ENCODE results near the gene MAGEA11. TPM values are rescaled to one million over a fixed set of nuclear protein-coding genes. Genes with fewer than 3 reads are reported as not detected.
A peak's percentile ranks its signal among the peaks of the same experiment; 100 is the strongest.
"Not testable (repeated sequence)": the region's sequence is repeated elsewhere in the genome, so short reads cannot be mapped to it uniquely, and the experiment has no call there.

The MAGEA11 gene
- total RNA-seq, 1 experiment from 2014 or later, result not detected

- TF ChIP-seq EZH2 (IDR thresholded peaks at IDR 0.05; ENCODE audit: borderline replicate concordance, low read depth, low read length, poor library complexity, severe bottlenecking) (no peak), CTCF (conservative IDR thresholded peaks at IDR 0.05; ENCODE audit: low read depth, low read length) (no peak)
- DNase-seq (ENCODE audit: low spot score), result peak; percentile 2
- Histone ChIP-seq H3K27me3 (replicated peaks; ENCODE audit: insufficient read depth, low read depth, low read length, poor library complexity) (no peaks in the 10 kb centered on the region), H3K4me1 (ENCODE audit: insufficient read depth, low read length, poor library complexity, severe bottlenecking) (no peaks in the 10 kb centered on the region), H3K9me3 (ENCODE audit: low read depth, low read length, poor library complexity, severe bottlenecking) (no peaks in the 10 kb centered on the region), H3K27ac (ENCODE audit: low read depth, low read length, poor library complexity, severe bottlenecking) (no peak overlapping the region), H3K36me3 (ENCODE audit: insufficient read depth, low read length, poor library complexity, severe bottlenecking) (no peaks in the 10 kb centered on the region), H3K4me3 (ENCODE audit: low read depth, low read length, poor library complexity, severe bottlenecking) (no peak overlapping the region)
- ChIA-PET POLR2A (ENCODE audit: low non-redundant PET) (no interaction called here), CTCF (no interaction called here)
- intact Hi-C loops (cut with micrococcal nuclease; ENCODE audit: unreplicated experiment), result no loop called here
- BruUV-seq (replicated peaks), result no TSS peak
Measured at GRCh38 chrX:149718757-149719156, 6.9 kb downstream of the MAGEA11 start.

GRCh38 chrX:149720021-149720689 is 8.3 kb downstream of the MAGEA11 start:
- no peak for DNase-seq (ENCODE audit: low spot score)
- H3K27me3 ChIP-seq (replicated peaks; ENCODE audit: insufficient read depth, low read depth, low read length, poor library complexity), result no peaks in the 10 kb centered on the region
- no peak overlapping the region for H3K4me3 ChIP-seq (ENCODE audit: low read depth, low read length, poor library complexity, severe bottlenecking)
- ChIA-PET POLR2A (ENCODE audit: low non-redundant PET) (no interaction called here), CTCF (no interaction called here)
- H3K9me3 ChIP-seq (ENCODE audit: low read depth, low read length, poor library complexity, severe bottlenecking), result no peaks in the 10 kb centered on the region
- no peaks in the 10 kb centered on the region for H3K4me1 ChIP-seq (ENCODE audit: insufficient read depth, low read length, poor library complexity, severe bottlenecking)
- no TSS peak for BruUV-seq (replicated peaks)
- H3K36me3 ChIP-seq (ENCODE audit: insufficient read depth, low read length, poor library complexity, severe bottlenecking), result no peaks in the 10 kb centered on the region
- H3K27ac ChIP-seq (ENCODE audit: low read depth, low read length, poor library complexity, severe bottlenecking), result no peak overlapping the region
- intact Hi-C loops (cut with micrococcal nuclease; ENCODE audit: unreplicated experiment), result no loop called here
- TF ChIP-seq EZH2 (IDR thresholded peaks at IDR 0.05; ENCODE audit: borderline replicate concordance, low read depth, low read length, poor library complexity, severe bottlenecking), result no peak

- CTCF ChIA-PET; DNase-seq (ENCODE audit: low spot score); H3K36me3 ChIP-seq (ENCODE audit: insufficient read depth, low read length, poor library complexity, severe bottlenecking); H3K27ac ChIP-seq (ENCODE audit: low read depth, low read length, poor library complexity, severe bottlenecking); BruUV-seq (replicated peaks); intact Hi-C loops (cut with micrococcal nuclease; ENCODE audit: unreplicated experiment); POLR2A ChIA-PET (ENCODE audit: low non-redundant PET); H3K4me1 ChIP-seq (ENCODE audit: insufficient read depth, low read length, poor library complexity, severe bottlenecking); H3K4me3 ChIP-seq (ENCODE audit: low read depth, low read length, poor library complexity, severe bottlenecking); H3K9me3 ChIP-seq (ENCODE audit: low read depth, low read length, poor library complexity, severe bottlenecking); H3K27me3 ChIP-seq (replicated peaks; ENCODE audit: insufficient read depth, low read depth, low read length, poor library complexity): not testable (repeated sequence)
Measured at GRCh38 chrX:149721241-149721640, 9.4 kb downstream of the MAGEA11 start.

- POLR2A ChIA-PET (ENCODE audit: low non-redundant PET), result no interaction called here
- intact Hi-C loops (cut with micrococcal nuclease; ENCODE audit: unreplicated experiment), result no loop called here
Measured at GRCh38 chrX:149721778-149722177, 9.9 kb downstream of the MAGEA11 start.

GRCh38 chrX:149723583-149724118 is 11.8 kb downstream of the MAGEA11 start:
- H3K9me3 ChIP-seq (ENCODE audit: low read depth, low read length, poor library complexity, severe bottlenecking); H3K4me3 ChIP-seq (ENCODE audit: low read depth, low read length, poor library complexity, severe bottlenecking); H3K27me3 ChIP-seq (replicated peaks; ENCODE audit: insufficient read depth, low read depth, low read length, poor library complexity); intact Hi-C loops (cut with micrococcal nuclease; ENCODE audit: unreplicated experiment); DNase-seq (ENCODE audit: low spot score); CTCF ChIA-PET; BruUV-seq (replicated peaks); POLR2A ChIA-PET (ENCODE audit: low non-redundant PET); H3K4me1 ChIP-seq (ENCODE audit: insufficient read depth, low read length, poor library complexity, severe bottlenecking); H3K36me3 ChIP-seq (ENCODE audit: insufficient read depth, low read length, poor library complexity, severe bottlenecking); H3K27ac ChIP-seq (ENCODE audit: low read depth, low read length, poor library complexity, severe bottlenecking): not testable (repeated sequence)

More at GRCh38 chrX:149721778-149722177, 9.9 kb downstream of the MAGEA11 start:
- CTCF ChIA-PET, result no interaction called here
- BruUV-seq (replicated peaks), result no TSS peak
- Histone ChIP-seq H3K4me1 (ENCODE audit: insufficient read depth, low read length, poor library complexity, severe bottlenecking) (no peaks in the 10 kb centered on the region), H3K27me3 (replicated peaks; ENCODE audit: insufficient read depth, low read depth, low read length, poor library complexity) (no peaks in the 10 kb centered on the region), H3K9me3 (ENCODE audit: low read depth, low read length, poor library complexity, severe bottlenecking) (no peaks in the 10 kb centered on the region), H3K4me3 (ENCODE audit: low read depth, low read length, poor library complexity, severe bottlenecking) (no peak overlapping the region), H3K27ac (ENCODE audit: low read depth, low read length, poor library complexity, severe bottlenecking) (no peak overlapping the region), H3K36me3 (ENCODE audit: insufficient read depth, low read length, poor library complexity, severe bottlenecking) (no peaks in the 10 kb centered on the region)
- no peak for TF ChIP-seq CTCF (conservative IDR thresholded peaks at IDR 0.05; ENCODE audit: low read depth, low read length)
- no peak for TF ChIP-seq EZH2 (IDR thresholded peaks at IDR 0.05; ENCODE audit: borderline replicate concordance, low read depth, low read length, poor library complexity, severe bottlenecking)
- DNase-seq (ENCODE audit: low spot score), result no peak

- intact Hi-C loops (cut with micrococcal nuclease; ENCODE audit: unreplicated experiment); DNase-seq (ENCODE audit: low spot score); H3K27me3 ChIP-seq (replicated peaks; ENCODE audit: insufficient read depth, low read depth, low read length, poor library complexity); H3K9me3 ChIP-seq (ENCODE audit: low read depth, low read length, poor library complexity, severe bottlenecking); H3K27ac ChIP-seq (ENCODE audit: low read depth, low read length, poor library complexity, severe bottlenecking); H3K36me3 ChIP-seq (ENCODE audit: insufficient read depth, low read length, poor library complexity, severe bottlenecking); BruUV-seq (replicated peaks); CTCF ChIA-PET; POLR2A ChIA-PET (ENCODE audit: low non-redundant PET); H3K4me1 ChIP-seq (ENCODE audit: insufficient read depth, low read length, poor library complexity, severe bottlenecking); H3K4me3 ChIP-seq (ENCODE audit: low read depth, low read length, poor library complexity, severe bottlenecking): not testable (repeated sequence)
Measured at GRCh38 chrX:149727308-149727707, 15.4 kb downstream of the MAGEA11 start.
